ENCODE data around the gene TENT4A.

The TENT4A gene

DNA sequence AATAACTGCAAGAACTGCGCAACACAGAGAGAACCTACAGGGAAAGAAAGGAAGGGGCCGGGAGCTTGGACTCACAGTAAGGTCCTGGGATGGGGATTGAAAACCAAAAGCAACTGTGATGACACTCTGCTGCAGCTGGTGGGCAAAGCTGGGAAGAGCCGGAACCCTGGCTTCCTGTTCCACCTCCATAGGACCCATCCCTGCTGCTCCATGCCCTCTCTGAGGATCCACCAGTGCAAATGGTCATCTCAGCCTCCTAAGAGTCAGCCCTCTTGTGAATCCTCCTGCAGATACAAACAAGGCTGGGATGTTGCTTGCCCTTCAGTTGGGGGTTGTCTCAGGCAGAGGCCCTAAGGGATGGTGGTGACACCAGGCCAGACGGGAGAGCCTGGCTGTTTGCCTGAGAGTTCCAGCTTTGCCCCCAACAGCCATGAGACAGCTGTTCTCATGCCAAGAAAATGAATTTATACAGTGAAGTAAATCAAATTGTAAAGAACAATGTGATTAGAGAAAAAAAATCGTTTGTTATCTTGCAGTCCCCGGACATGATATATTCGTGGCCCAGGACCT, 90.8 kb downstream of the TENT4A start:
- H3K36me3 ChIP-seq: no peaks in the 10 kb centered on the region
- no peak overlapping the region for H3K4me3 ChIP-seq
- no peaks in the 10 kb centered on the region for H4K20me1 ChIP-seq
- peaks cover 32 to 43% (median 40%) of the 10 kb centered on the region in 11 experiments for H3K9me3 ChIP-seq (replicated peaks in 1 of 11)
- no peaks in the 10 kb centered on the region for H3K4me1 ChIP-seq
- no peaks in the 10 kb centered on the region for H3K27me3 ChIP-seq
- no peak overlapping the region for H3K4me2 ChIP-seq
- TF ChIP-seq Cebpa-rat (IDR thresholded peaks at IDR 0.05): no peak
- H3K9ac ChIP-seq: no peak overlapping the region
- H3K27ac ChIP-seq: no peak overlapping the region

- no peak for TF ChIP-seq Cebpa-rat (IDR thresholded peaks at IDR 0.05)
- no peak overlapping the region for H3K4me3 ChIP-seq
- no peaks in the 10 kb centered on the region for H3K27me3 ChIP-seq
These were observed 91.7 kb downstream of the TENT4A start for GRCh38 chr5:6804766-6805501.

GRCh38 chr5:6805841-6806240, 92.6 kb downstream of the TENT4A start:
- H3K27me3 ChIP-seq: no peaks in the 10 kb centered on the region
- no peaks in the 10 kb centered on the region for H4K20me1 ChIP-seq
- H3K27ac ChIP-seq: no peak overlapping the region
- no peaks in the 10 kb centered on the region for H3K4me1 ChIP-seq
- H3K9ac ChIP-seq: no peak overlapping the region
- H3K4me3 ChIP-seq: no peak overlapping the region
- H3K4me2 ChIP-seq: no peak overlapping the region
- no peaks in the 10 kb centered on the region for H3K36me3 ChIP-seq
- TF ChIP-seq Cebpa-rat (IDR thresholded peaks at IDR 0.05): no peak
- H3K9me3 ChIP-seq (replicated peaks in 1 of 11): peaks cover 32 to 38% (median 35%) of the 10 kb centered on the region in 11 experiments

More at GRCh38 chr5:6804766-6805501, 91.7 kb downstream of the TENT4A start:
- Histone ChIP-seq H3K9me3 (replicated peaks in 1 of 11) (peaks cover 32 to 43% (median 40%) of the 10 kb centered on the region in 11 experiments), H3K36me3 (no peaks in the 10 kb centered on the region), H3K4me1 (no peaks in the 10 kb centered on the region), H4K20me1 (no peaks in the 10 kb centered on the region), H3K27ac (no peak overlapping the region), H3K4me2 (no peak overlapping the region), H3K9ac (no peak overlapping the region)
